WTC11 (cell line): ENCODE results near the gene DEFB126.

Source experiments
- ETV6 ChIP-seq: sonication (generic); formaldehyde crosslinking; IDR thresholded peaks from 2 replicates; pipeline ENCODE4 v1.8.1; 2022; ENCODE audit warnings: mild to moderate bottlenecking, missing genetic modification reagents
- TEAD4 ChIP-seq: sonication (generic); formaldehyde crosslinking; IDR thresholded peaks from 2 replicates; pipeline ENCODE4 v1.8.0; 2022; ENCODE audit warnings: mild to moderate bottlenecking, missing genetic modification reagents
- TF ChIP-seq, protein P1 (sequence below): sonication (generic); formaldehyde crosslinking; IDR thresholded peaks from 2 replicates; pipeline ENCODE4 v1.8.1; 2022; ENCODE audit warnings: low read depth, mild to moderate bottlenecking, moderate library complexity, missing genetic modification reagents, borderline replicate concordance

DNA sequence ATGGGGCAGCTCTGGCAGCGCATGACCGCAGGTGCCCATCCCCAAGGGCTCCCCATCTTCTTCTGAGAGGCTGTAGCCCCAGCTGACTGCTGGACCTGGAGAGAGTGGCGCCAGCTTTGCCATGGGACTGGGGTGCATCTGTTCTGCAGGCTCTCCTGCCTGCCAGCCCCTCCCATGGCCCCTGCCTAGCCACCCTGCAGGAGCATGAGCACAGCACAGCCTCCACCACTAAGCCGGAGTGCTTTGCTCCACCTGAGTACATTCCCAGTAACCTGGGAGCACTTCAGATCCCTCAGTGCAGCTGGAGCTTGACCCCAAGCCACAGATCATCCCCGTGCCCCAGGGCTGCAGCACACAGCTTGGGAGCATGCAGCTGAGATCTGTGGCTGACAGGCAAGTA lies 38.9 kb upstream of the DEFB126 start:
- TF ChIP-seq TEAD4 (CRISPR knock-in tag), result no peak
- no peak for TF ChIP-seq ETV6
- TF ChIP-seq, protein P1, sequence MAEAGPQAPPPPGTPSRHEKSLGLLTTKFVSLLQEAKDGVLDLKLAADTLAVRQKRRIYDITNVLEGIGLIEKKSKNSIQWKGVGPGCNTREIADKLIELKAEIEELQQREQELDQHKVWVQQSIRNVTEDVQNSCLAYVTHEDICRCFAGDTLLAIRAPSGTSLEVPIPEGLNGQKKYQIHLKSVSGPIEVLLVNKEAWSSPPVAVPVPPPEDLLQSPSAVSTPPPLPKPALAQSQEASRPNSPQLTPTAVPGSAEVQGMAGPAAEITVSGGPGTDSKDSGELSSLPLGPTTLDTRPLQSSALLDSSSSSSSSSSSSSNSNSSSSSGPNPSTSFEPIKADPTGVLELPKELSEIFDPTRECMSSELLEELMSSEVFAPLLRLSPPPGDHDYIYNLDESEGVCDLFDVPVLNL (CRISPR knock-in tag), result no peak
